ENCODE data around the gene CCNDBP1. TPM values are rescaled to one million over a fixed set of nuclear protein-coding genes. Genes with fewer than 3 reads are reported as not detected.

CCNDBP1 gene
- total and polyA plus RNA-seq, 2 experiments from 2014 or later: 23.9 to 33.5 TPM

GRCh38 chr15:43143203-43143941, 41.8 kb upstream of the CCNDBP1 start (continued):
- TF ChIP-seq CTCF (conservative IDR thresholded peaks at IDR 0.05; ENCODE audit: low read depth in 2 of 2): no peak
- no peak for TF ChIP-seq ZNF331 (CRISPR knock-in tag; IDR thresholded peaks at IDR 0.05; ENCODE audit: low read depth)

GRCh38 chr15:43144512-43144911, 40.7 kb upstream of the CCNDBP1 start:
- Mint-ChIP-seq H3K4me3 (no peak overlapping the region), H3K4me1 (peaks cover 2% of the 10 kb centered on the region; the same call in 1 of the 3 replicates), H3K27me3 (ENCODE audit: insufficient read depth, low read depth, poor library complexity) (no peaks in the 10 kb centered on the region), H3K27ac (no peak overlapping the region), H3K9me3 (no peaks in the 10 kb centered on the region), H3K36me3 (ENCODE audit: low read depth) (no peaks in the 10 kb centered on the region; the same call in 2 of the 3 replicates)
- no peak overlapping the region for H2AFZ ChIP-seq
- H3K4me2 ChIP-seq: no peak overlapping the region
- H3K4me3 ChIP-seq: no peak overlapping the region
- no peaks in the 10 kb centered on the region; the same call in 1 of the 2 replicates for H3K36me3 ChIP-seq (ENCODE audit: insufficient read depth)
- H3F3A ChIP-seq (replicated peaks; ENCODE audit: low read depth): no peaks in the 10 kb centered on the region
- H3K27ac ChIP-seq (ENCODE audit: low read depth): no peak overlapping the region
- H3K4me1 ChIP-seq (ENCODE audit: insufficient read depth): no peaks in the 10 kb centered on the region
- no peaks in the 10 kb centered on the region for H3K79me2 ChIP-seq (replicated peaks; ENCODE audit: insufficient read depth)
- ATAC-seq (no peak), DNase-seq (ENCODE audit: low spot score) (no peak)
- H3K9me2 ChIP-seq (ENCODE audit: insufficient read depth): no peaks in the 10 kb centered on the region; the same call in 1 of the 2 replicates
- H4K20me1 ChIP-seq (replicated peaks; ENCODE audit: insufficient read depth): no peaks in the 10 kb centered on the region
- H3K27me3 ChIP-seq (ENCODE audit: insufficient read depth): no peaks in the 10 kb centered on the region
- TF ChIP-seq EZH2 (IDR thresholded peaks at IDR 0.05; ENCODE audit: low read depth, unreplicated experiment): no peak
- no peak for TF ChIP-seq ZNF114 (CRISPR knock-in tag; IDR thresholded peaks at IDR 0.05)
- TF ChIP-seq JUNB (IDR thresholded peaks at IDR 0.05; ENCODE audit: unreplicated experiment): no peak
- no peak for TF ChIP-seq STAT1 (IDR thresholded peaks at IDR 0.05; ENCODE audit: unreplicated experiment)
- TF ChIP-seq NANOG (IDR thresholded peaks at IDR 0.05; ENCODE audit: borderline replicate concordance): no peak
- no peak for TF ChIP-seq CREB1 (CRISPR knock-in tag; IDR thresholded peaks at IDR 0.05; ENCODE audit: low read depth)
- TF ChIP-seq POLR2AphosphoS5 (IDR thresholded peaks at IDR 0.05; ENCODE audit: low read depth): no peak
- no peak for TF ChIP-seq EZH2phosphoT487 (IDR thresholded peaks at IDR 0.05; ENCODE audit: unreplicated experiment)
- TF ChIP-seq, protein P1, sequence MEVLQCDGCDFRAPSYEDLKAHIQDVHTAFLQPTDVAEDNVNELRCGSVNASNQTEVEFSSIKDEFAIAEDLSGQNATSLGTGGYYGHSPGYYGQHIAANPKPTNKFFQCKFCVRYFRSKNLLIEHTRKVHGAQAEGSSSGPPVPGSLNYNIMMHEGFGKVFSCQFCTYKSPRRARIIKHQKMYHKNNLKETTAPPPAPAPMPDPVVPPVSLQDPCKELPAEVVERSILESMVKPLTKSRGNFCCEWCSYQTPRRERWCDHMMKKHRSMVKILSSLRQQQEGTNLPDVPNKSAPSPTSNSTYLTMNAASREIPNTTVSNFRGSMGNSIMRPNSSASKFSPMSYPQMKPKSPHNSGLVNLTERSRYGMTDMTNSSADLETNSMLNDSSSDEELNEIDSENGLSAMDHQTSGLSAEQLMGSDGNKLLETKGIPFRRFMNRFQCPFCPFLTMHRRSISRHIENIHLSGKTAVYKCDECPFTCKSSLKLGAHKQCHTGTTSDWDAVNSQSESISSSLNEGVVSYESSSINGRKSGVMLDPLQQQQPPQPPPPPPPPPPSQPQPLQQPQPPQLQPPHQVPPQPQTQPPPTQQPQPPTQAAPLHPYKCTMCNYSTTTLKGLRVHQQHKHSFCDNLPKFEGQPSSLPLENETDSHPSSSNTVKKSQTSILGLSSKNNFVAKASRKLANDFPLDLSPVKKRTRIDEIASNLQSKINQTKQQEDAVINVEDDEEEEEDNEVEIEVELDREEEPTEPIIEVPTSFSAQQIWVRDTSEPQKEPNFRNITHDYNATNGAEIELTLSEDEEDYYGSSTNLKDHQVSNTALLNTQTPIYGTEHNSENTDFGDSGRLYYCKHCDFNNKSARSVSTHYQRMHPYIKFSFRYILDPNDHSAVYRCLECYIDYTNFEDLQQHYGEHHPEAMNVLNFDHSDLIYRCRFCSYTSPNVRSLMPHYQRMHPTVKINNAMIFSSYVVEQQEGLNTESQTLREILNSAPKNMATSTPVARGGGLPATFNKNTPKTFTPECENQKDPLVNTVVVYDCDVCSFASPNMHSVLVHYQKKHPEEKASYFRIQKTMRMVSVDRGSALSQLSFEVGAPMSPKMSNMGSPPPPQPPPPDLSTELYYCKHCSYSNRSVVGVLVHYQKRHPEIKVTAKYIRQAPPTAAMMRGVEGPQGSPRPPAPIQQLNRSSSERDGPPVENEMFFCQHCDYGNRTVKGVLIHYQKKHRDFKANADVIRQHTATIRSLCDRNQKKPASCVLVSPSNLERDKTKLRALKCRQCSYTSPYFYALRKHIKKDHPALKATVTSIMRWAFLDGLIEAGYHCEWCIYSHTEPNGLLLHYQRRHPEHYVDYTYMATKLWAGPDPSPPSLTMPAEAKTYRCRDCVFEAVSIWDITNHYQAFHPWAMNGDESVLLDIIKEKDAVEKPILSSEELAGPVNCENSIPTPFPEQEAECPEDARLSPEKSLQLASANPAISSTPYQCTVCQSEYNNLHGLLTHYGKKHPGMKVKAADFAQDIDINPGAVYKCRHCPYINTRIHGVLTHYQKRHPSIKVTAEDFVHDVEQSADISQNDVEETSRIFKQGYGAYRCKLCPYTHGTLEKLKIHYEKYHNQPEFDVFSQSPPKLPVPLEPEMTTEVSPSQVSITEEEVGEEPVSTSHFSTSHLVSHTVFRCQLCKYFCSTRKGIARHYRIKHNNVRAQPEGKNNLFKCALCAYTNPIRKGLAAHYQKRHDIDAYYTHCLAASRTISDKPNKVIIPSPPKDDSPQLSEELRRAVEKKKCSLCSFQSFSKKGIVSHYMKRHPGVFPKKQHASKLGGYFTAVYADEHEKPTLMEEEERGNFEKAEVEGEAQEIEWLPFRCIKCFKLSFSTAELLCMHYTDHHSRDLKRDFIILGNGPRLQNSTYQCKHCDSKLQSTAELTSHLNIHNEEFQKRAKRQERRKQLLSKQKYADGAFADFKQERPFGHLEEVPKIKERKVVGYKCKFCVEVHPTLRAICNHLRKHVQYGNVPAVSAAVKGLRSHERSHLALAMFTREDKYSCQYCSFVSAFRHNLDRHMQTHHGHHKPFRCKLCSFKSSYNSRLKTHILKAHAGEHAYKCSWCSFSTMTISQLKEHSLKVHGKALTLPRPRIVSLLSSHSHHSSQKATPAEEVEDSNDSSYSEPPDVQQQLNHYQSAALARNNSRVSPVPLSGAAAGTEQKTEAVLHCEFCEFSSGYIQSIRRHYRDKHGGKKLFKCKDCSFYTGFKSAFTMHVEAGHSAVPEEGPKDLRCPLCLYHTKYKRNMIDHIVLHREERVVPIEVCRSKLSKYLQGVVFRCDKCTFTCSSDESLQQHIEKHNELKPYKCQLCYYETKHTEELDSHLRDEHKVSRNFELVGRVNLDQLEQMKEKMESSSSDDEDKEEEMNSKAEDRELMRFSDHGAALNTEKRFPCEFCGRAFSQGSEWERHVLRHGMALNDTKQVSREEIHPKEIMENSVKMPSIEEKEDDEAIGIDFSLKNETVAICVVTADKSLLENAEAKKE (CRISPR knock-in tag; IDR thresholded peaks at IDR 0.05): no peak
- TF ChIP-seq CTCF (conservative IDR thresholded peaks at IDR 0.05; ENCODE audit: low read depth in 2 of 2): no peak
- no peak for TF ChIP-seq ETS1 (IDR thresholded peaks at IDR 0.05)
